ENCODE results near the gene CERK.

The CERK gene

GRCh38 chr22:46652847-46653331, 85.2 kb downstream of the CERK start:
- no peaks in the 10 kb centered on the region for H3K27me3 ChIP-seq (replicated peaks; ENCODE audit: insufficient read depth, low read length)
- H3K4me3 ChIP-seq (ENCODE audit: low read length): no peak overlapping the region
- DNase-seq: no peak
- no peaks in the 10 kb centered on the region for H3K9me2 ChIP-seq (replicated peaks; ENCODE audit: insufficient read depth, low read length)
- no peaks in the 10 kb centered on the region for H3K9me3 ChIP-seq (replicated peaks; ENCODE audit: insufficient read depth, low read length)
- H3F3A ChIP-seq (ENCODE audit: insufficient read depth, low read length): no peaks in the 10 kb centered on the region
- H3K36me3 ChIP-seq (replicated peaks; ENCODE audit: insufficient read depth, low read length): no peaks in the 10 kb centered on the region
- no peak overlapping the region for H2AFZ ChIP-seq (ENCODE audit: low read length)
- H3K4me1 ChIP-seq (ENCODE audit: low read length): peaks cover 6% of the 10 kb centered on the region
- TF ChIP-seq EZH2 (optimal IDR thresholded peaks at IDR 0.05; ENCODE audit: low read depth, low read length) (no peak), EZH2phosphoT487 (IDR thresholded peaks at IDR 0.05; ENCODE audit: low read length) (no peak), CTCF (IDR thresholded peaks at IDR 0.05; ENCODE audit: low read length) (no peak)
- no peak overlapping the region for H3K27ac ChIP-seq (ENCODE audit: low read length)
- no peaks in the 10 kb centered on the region for H4K20me1 ChIP-seq (ENCODE audit: insufficient read depth, low read length)
- H3K79me2 ChIP-seq (ENCODE audit: low read length): no peaks in the 10 kb centered on the region
- H3K4me2 ChIP-seq (ENCODE audit: low read depth, low read length): no peak overlapping the region
- H3K9ac ChIP-seq (ENCODE audit: low read length): no peak overlapping the region

GRCh38 chr22:46652081-46652846, 85.8 kb downstream of the CERK start:
- DNase-seq: no peak
- H3K36me3 ChIP-seq (replicated peaks; ENCODE audit: insufficient read depth, low read length): no peaks in the 10 kb centered on the region
- no peaks in the 10 kb centered on the region for H3K9me3 ChIP-seq (replicated peaks; ENCODE audit: insufficient read depth, low read length)
- no peak overlapping the region for H3K27ac ChIP-seq (ENCODE audit: low read length)
- TF ChIP-seq EZH2 (optimal IDR thresholded peaks at IDR 0.05; ENCODE audit: low read depth, low read length) (no peak), CTCF (IDR thresholded peaks at IDR 0.05; ENCODE audit: low read length) (no peak), EZH2phosphoT487 (IDR thresholded peaks at IDR 0.05; ENCODE audit: low read length) (no peak)
- no peaks in the 10 kb centered on the region for H3K79me2 ChIP-seq (ENCODE audit: low read length)
- H3K4me2 ChIP-seq (ENCODE audit: low read depth, low read length): no peak overlapping the region
- H3K27me3 ChIP-seq (replicated peaks; ENCODE audit: insufficient read depth, low read length): no peaks in the 10 kb centered on the region
- H3K9me2 ChIP-seq (replicated peaks; ENCODE audit: insufficient read depth, low read length): no peaks in the 10 kb centered on the region
- H3K4me3 ChIP-seq (ENCODE audit: low read length): no peak overlapping the region
- H3F3A ChIP-seq (ENCODE audit: insufficient read depth, low read length): no peaks in the 10 kb centered on the region
- H2AFZ ChIP-seq (ENCODE audit: low read length): no peak overlapping the region
- peaks cover 6% of the 10 kb centered on the region for H3K4me1 ChIP-seq (ENCODE audit: low read length)
- no peak overlapping the region for H3K9ac ChIP-seq (ENCODE audit: low read length)
- no peaks in the 10 kb centered on the region for H4K20me1 ChIP-seq (ENCODE audit: insufficient read depth, low read length)

- no peaks in the 10 kb centered on the region for H4K20me1 ChIP-seq (ENCODE audit: insufficient read depth, low read length)
- no peaks in the 10 kb centered on the region for H3K36me3 ChIP-seq (replicated peaks; ENCODE audit: insufficient read depth, low read length)
- no peaks in the 10 kb centered on the region for H3K79me2 ChIP-seq (ENCODE audit: low read length)
- no peak overlapping the region for H2AFZ ChIP-seq (ENCODE audit: low read length)
- H3K27ac ChIP-seq (ENCODE audit: low read length): no peak overlapping the region
- no peak for DNase-seq
- H3K4me3 ChIP-seq (ENCODE audit: low read length): no peak overlapping the region
- H3K9ac ChIP-seq (ENCODE audit: low read length): no peak overlapping the region
- H3K9me3 ChIP-seq (replicated peaks; ENCODE audit: insufficient read depth, low read length): no peaks in the 10 kb centered on the region
- TF ChIP-seq CTCF (IDR thresholded peaks at IDR 0.05; ENCODE audit: low read length) (no peak), EZH2phosphoT487 (IDR thresholded peaks at IDR 0.05; ENCODE audit: low read length) (no peak), EZH2 (optimal IDR thresholded peaks at IDR 0.05; ENCODE audit: low read depth, low read length) (no peak)
- no peaks in the 10 kb centered on the region for H3K9me2 ChIP-seq (replicated peaks; ENCODE audit: insufficient read depth, low read length)
- H3F3A ChIP-seq (ENCODE audit: insufficient read depth, low read length): no peaks in the 10 kb centered on the region
- H3K4me1 ChIP-seq (ENCODE audit: low read length): peaks cover 6% of the 10 kb centered on the region
- H3K27me3 ChIP-seq (replicated peaks; ENCODE audit: insufficient read depth, low read length): no peaks in the 10 kb centered on the region
- H3K4me2 ChIP-seq (ENCODE audit: low read depth, low read length): no peak overlapping the region
Measured at GRCh38 chr22:46651316-46651715, 86.7 kb downstream of the CERK start.
